ENCODE data around the gene TGFB2. TPM values are rescaled to one million over a fixed set of nuclear protein-coding genes. Genes with fewer than 3 reads are reported as not detected.

Gene TGFB2
- total RNA-seq, 2 donors from 2014 or later: 0.27 to 4.6 TPM

DNA sequence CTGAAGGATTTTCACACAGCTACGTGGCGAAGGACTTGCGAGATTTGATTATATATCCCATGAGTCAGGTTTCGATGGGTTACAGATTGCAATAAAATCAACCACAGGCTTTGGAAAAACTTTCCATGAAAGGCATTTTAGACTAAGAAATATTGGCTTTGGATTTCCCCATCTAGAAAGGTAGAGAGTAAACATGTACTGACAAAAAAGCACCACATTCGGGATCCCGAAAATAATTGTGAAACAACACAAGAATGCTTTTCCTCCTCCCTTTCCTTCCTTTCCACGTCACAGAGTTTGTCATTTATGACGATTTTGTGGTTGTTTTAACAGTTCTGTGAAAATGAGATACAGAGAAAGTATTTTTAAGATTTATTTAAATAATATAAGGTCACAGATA lies 38.5 kb downstream of the TGFB2 start:
- Histone ChIP-seq H3K9ac (ENCODE audit: low read depth in 2 of 2, low read length in 2 of 2) (no peak overlapping the region), H3K4me3 (no peak overlapping the region), H3K9me3 (no peaks in the 10 kb centered on the region), H3K4me1 (no peaks in the 10 kb centered on the region), H3K36me3 (no peaks in the 10 kb centered on the region), H3K27me3 (no peaks in the 10 kb centered on the region), H3K27ac (no peak overlapping the region)
- no peak for DNase-seq
- intact Hi-C loops (cut with DNase I): no loop called here
- TF ChIP-seq, protein P1, sequence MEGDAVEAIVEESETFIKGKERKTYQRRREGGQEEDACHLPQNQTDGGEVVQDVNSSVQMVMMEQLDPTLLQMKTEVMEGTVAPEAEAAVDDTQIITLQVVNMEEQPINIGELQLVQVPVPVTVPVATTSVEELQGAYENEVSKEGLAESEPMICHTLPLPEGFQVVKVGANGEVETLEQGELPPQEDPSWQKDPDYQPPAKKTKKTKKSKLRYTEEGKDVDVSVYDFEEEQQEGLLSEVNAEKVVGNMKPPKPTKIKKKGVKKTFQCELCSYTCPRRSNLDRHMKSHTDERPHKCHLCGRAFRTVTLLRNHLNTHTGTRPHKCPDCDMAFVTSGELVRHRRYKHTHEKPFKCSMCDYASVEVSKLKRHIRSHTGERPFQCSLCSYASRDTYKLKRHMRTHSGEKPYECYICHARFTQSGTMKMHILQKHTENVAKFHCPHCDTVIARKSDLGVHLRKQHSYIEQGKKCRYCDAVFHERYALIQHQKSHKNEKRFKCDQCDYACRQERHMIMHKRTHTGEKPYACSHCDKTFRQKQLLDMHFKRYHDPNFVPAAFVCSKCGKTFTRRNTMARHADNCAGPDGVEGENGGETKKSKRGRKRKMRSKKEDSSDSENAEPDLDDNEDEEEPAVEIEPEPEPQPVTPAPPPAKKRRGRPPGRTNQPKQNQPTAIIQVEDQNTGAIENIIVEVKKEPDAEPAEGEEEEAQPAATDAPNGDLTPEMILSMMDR (IDR thresholded peaks at IDR 0.05): no peak

DNA sequence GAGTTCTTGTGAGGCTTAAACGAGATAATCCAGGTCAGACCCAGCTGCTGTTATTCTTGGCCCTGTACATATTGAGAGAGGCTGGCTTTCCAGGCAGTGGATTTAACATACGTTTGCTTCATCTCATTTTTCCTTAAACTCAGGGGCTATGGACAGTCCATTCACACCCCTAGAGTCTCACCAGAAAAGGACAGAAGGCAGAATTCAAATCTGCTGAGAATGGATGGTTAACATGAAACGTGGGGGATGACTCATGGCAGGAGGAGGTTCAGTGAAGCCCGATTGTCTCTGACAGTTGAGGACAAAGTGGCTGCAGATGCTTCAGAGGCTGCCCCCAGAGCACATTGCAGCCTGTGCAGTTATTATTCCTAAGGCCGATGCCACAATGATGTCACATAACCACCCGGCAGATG lies 39.5 kb downstream of the TGFB2 start:
- Histone ChIP-seq H3K4me3 (no peak overlapping the region), H3K27me3 (no peaks in the 10 kb centered on the region), H3K27ac (no peak overlapping the region), H3K4me1 (no peaks in the 10 kb centered on the region), H3K36me3 (no peaks in the 10 kb centered on the region), H3K9me3 (no peaks in the 10 kb centered on the region), H3K9ac (ENCODE audit: low read depth in 2 of 2, low read length in 2 of 2) (no peak overlapping the region)
- no peak for DNase-seq
- intact Hi-C loops (cut with DNase I): no loop called here
- TF ChIP-seq, protein P1 (IDR thresholded peaks at IDR 0.05): no peak

DNA sequence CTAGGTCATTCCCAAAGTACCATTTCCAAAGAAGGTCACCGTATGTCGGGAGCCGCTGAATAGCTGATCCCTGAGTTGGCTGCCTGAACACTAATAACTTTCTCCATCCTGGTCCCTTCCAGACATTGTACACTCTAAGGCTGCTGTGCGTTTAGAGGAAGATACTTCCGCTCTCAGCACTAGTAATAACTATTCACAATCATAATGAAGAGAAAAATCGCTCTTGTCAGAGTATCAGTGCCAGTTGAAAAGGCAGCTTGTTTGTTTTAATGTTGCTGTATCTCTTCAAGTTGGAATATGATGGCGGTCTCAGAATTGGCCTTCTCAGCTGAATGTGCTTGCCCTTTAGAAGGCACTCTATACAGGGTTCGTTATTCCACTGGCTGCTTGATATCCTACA lies 43.5 kb downstream of the TGFB2 start:
- DNase-seq: no peak
- Histone ChIP-seq H3K9me3 (no peaks in the 10 kb centered on the region), H3K9ac (ENCODE audit: low read depth in 2 of 2, low read length in 2 of 2) (no peak overlapping the region), H3K27me3 (no peaks in the 10 kb centered on the region), H3K27ac (no peak overlapping the region), H3K4me1 (no peaks in the 10 kb centered on the region), H3K4me3 (no peak overlapping the region), H3K36me3 (no peaks in the 10 kb centered on the region)
- intact Hi-C loops (cut with DNase I): no loop called here
- TF ChIP-seq, protein P1 (IDR thresholded peaks at IDR 0.05): no peak

DNA sequence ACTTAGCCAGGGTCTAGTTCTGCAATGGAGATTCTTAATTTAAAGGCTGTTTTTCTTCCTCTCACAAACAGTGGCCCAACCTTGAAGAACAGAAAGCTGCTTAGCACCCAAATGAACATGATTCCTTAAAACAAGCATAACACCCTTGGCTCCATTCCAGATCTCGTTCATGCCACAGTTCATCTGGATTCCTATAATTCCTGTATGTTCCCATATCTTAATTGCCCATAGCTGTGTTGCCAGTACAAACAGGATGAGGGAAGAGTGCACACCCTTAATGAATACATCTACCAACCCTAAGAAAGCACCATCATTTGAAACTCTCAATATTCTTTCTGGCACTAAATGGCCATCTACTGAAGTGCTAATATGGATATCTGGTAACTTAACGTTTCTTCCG lies 45.5 kb downstream of the TGFB2 start:
- no peaks in the 10 kb centered on the region for H3K36me3 ChIP-seq
- no peak overlapping the region for H3K9ac ChIP-seq (ENCODE audit: low read depth in 2 of 2, low read length in 2 of 2)
- no peaks in the 10 kb centered on the region for H3K9me3 ChIP-seq
- intact Hi-C loops (cut with DNase I): no loop called here
- TF ChIP-seq, protein P1 (IDR thresholded peaks at IDR 0.05): no peak
- no peak overlapping the region for H3K27ac ChIP-seq
- no peaks in the 10 kb centered on the region for H3K4me1 ChIP-seq
- no peak for DNase-seq
- H3K27me3 ChIP-seq: no peaks in the 10 kb centered on the region
- no peak overlapping the region for H3K4me3 ChIP-seq

DNA sequence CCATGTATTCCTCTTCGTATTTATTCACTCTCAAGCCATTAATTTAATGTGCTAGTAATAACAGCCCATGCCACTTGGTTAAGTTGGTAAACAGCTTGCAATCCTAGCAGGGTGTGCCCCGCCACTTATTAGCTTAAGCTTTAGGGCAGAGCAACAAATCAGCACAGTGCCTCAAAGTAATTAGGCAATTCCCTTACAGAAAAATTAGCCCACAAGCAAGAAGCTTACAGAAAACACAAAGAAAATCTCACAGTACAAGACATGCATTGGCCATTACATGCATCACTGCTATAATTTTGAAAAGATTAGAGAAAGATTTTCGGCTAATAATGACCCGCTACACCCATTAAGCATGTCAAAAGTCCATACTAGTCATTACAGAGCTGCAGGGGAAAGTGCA lies 47.6 kb downstream of the TGFB2 start:
- H3K9me3 ChIP-seq: no peaks in the 10 kb centered on the region
- no peak overlapping the region for H3K4me3 ChIP-seq
- H3K4me1 ChIP-seq: no peaks in the 10 kb centered on the region
- H3K36me3 ChIP-seq: no peaks in the 10 kb centered on the region
- intact Hi-C loops (cut with DNase I): no loop called here
- no peak for DNase-seq
- H3K27me3 ChIP-seq: no peaks in the 10 kb centered on the region
- TF ChIP-seq, protein P1 (IDR thresholded peaks at IDR 0.05): no peak
- no peak overlapping the region for H3K9ac ChIP-seq (ENCODE audit: low read depth in 2 of 2, low read length in 2 of 2)
- H3K27ac ChIP-seq: no peak overlapping the region

DNA sequence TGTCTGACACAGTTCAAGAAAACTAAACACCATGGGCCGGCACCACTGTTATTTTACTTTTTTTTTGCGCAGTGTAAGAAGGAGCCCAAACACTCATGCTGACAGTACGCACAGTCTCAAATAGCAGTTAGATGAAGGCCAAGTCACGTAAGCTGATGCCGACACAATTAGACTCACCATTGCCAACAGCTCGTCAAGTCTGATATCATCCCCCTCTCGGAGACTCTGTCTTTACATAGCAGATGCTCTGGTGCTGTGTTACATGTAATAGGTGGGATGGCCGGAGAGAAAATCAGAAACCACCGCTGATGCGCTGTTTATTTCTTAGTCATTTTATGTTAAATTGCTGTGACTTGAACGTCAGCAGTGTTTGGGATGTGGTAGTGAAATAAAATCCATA lies 49.3 kb downstream of the TGFB2 start:
- Histone ChIP-seq H3K36me3 (no peaks in the 10 kb centered on the region), H3K4me1 (no peaks in the 10 kb centered on the region), H3K9ac (ENCODE audit: low read depth in 2 of 2, low read length in 2 of 2) (no peak overlapping the region), H3K27me3 (no peaks in the 10 kb centered on the region), H3K9me3 (no peaks in the 10 kb centered on the region), H3K4me3 (no peak overlapping the region), H3K27ac (no peak overlapping the region)
- DNase-seq: no peak
- TF ChIP-seq, protein P1 (IDR thresholded peaks at IDR 0.05): no peak
- intact Hi-C loops (cut with DNase I): no loop called here

Data from colonic mucosa (tissue), 4 donors.